COLO829 (cell line): Measurements from ENCODE around the gene TMEM250.

Experiments
- DNase-seq: peaks from one replicate; pipeline ENCODE4 v3.0.0; 2012; ENCODE audit warnings: low spot score

Gene TMEM250

GRCh38 chr9:136131629-136132511 lies 13.2 kb upstream of the TMEM250 start:
- DNase-seq = no peak

GRCh38 chr9:136129176-136129575 lies 10.5 kb upstream of the TMEM250 start:
- no peak for DNase-seq

GRCh38 chr9:136128436-136128835 lies 9.8 kb upstream of the TMEM250 start:
- no peak for DNase-seq

- no peak for DNase-seq
Measured at GRCh38 chr9:136127313-136127712, 8.6 kb upstream of the TMEM250 start.

- DNase-seq = no peak
Measured at GRCh38 chr9:136124976-136125692, 6.5 kb upstream of the TMEM250 start.

- peak; percentile 66 for DNase-seq
Measured at GRCh38 chr9:136122425-136123383, 4.0 kb upstream of the TMEM250 start.

GRCh38 chr9:136121801-136122200 lies 3.1 kb upstream of the TMEM250 start:
- DNase-seq = no peak

GRCh38 chr9:136120438-136120844 lies 1.8 kb upstream of the TMEM250 start:
- no peak for DNase-seq

- DNase-seq = no peak
Measured at GRCh38 chr9:136119883-136120393, 1.3 kb upstream of the TMEM250 start.

- no peak for DNase-seq
Measured at GRCh38 chr9:136119061-136119882, 597 bp upstream of the TMEM250 start.

GRCh38 chr9:136117916-136118319 lies 757 bp downstream of the TMEM250 start:
- DNase-seq = no peak

- DNase-seq = no peak
Measured at GRCh38 chr9:136117291-136117915, 1.3 kb downstream of the TMEM250 start.

GRCh38 chr9:136116360-136117098 lies 2.1 kb downstream of the TMEM250 start:
- DNase-seq = no peak

GRCh38 chr9:136115641-136116359 lies 2.9 kb downstream of the TMEM250 start:
- DNase-seq = no peak

- DNase-seq = no peak
Measured at GRCh38 chr9:136115206-136115605, 3.5 kb downstream of the TMEM250 start.

- peak; percentile 81 for DNase-seq
Measured at GRCh38 chr9:136114610-136115009, 4.1 kb downstream of the TMEM250 start.

- DNase-seq = no peak
Measured at GRCh38 chr9:136112541-136112940, 6.1 kb downstream of the TMEM250 start.

- no peak for DNase-seq
Measured at GRCh38 chr9:136111910-136112309, 6.8 kb downstream of the TMEM250 start.

GRCh38 chr9:136111190-136111589 lies 7.5 kb downstream of the TMEM250 start:
- DNase-seq = no peak
